NB4 (cell line): ENCODE results near the gene RGL2.

Experiments
- DNase-seq: peaks from one replicate; pipeline ENCODE4 v3.0.0; 2010; ENCODE audit warnings: low read depth
- H3K4me3 ChIP-seq: one replicate; pipeline ENCODE4 v1.5.1; 2011; ENCODE audit warnings: mild to moderate bottlenecking, low read depth, low read length, moderate library complexity
- CTCF ChIP-seq: IDR thresholded peaks from one replicate; pipeline ENCODE4 v1.5.1; 2012; ENCODE audit warnings: low read depth, low read length
- MAX ChIP-seq: IDR thresholded peaks from 2 replicates; pipeline ENCODE4 v1.6.1; 2011; ENCODE audit warnings: low read depth, low read length
- MYC ChIP-seq: IDR thresholded peaks from 2 replicates; pipeline ENCODE4 v1.6.1; 2011; ENCODE audit warnings: low read depth, low read length
- POLR2A ChIP-seq: IDR thresholded peaks from 2 replicates; pipeline ENCODE4 v1.6.1; 2011; ENCODE audit warnings: mild to moderate bottlenecking; ENCODE audit not compliant: insufficient read length; ENCODE audit errors: extremely low read depth

RGL2 gene

GRCh38 chr6:33305052-33305451, 6.3 kb upstream of the RGL2 start:
- H3K4me3 ChIP-seq: no peak overlapping the region
- no peak for DNase-seq
- TF ChIP-seq POLR2A: no peak
- no peak for TF ChIP-seq MAX
- TF ChIP-seq CTCF: no peak
- no peak for TF ChIP-seq MYC

GRCh38 chr6:33304216-33304615, 5.5 kb upstream of the RGL2 start:
- no peak overlapping the region for H3K4me3 ChIP-seq
- no peak for TF ChIP-seq POLR2A
- no peak for TF ChIP-seq CTCF
- no peak for TF ChIP-seq MYC
- TF ChIP-seq MAX: no peak
- DNase-seq: no peak

GRCh38 chr6:33301877-33302276, 3.1 kb upstream of the RGL2 start:
- no peak for TF ChIP-seq POLR2A
- TF ChIP-seq CTCF: no peak
- no peak for TF ChIP-seq MYC
- TF ChIP-seq MAX: no peak
- no peak for DNase-seq
- no peak overlapping the region for H3K4me3 ChIP-seq

- TF ChIP-seq POLR2A: peak; percentile 86
- peak; percentile 37; the same call in 1 of the 2 replicates for TF ChIP-seq MYC
- TF ChIP-seq CTCF: peak; percentile 74
- peak; percentile 39; the same call in 1 of the 2 replicates for TF ChIP-seq MAX
- H3K4me3 ChIP-seq: peak overlapping the region; percentile 83
- peak; percentile 97 for DNase-seq
Measured at GRCh38 chr6:33299237-33299944, 649 bp upstream of the RGL2 start.

GRCh38 chr6:33297956-33298772, 578 bp downstream of the RGL2 start:
- TF ChIP-seq MAX (no peak), POLR2A (peak; percentile 35)
- peak; percentile 83 for DNase-seq
- H3K4me3 ChIP-seq: peak overlapping the region; percentile 83

- TF ChIP-seq POLR2A (no peak), MAX (peak; percentile 87), MYC (no peak)
- peak overlapping the region; percentile 83 for H3K4me3 ChIP-seq
- DNase-seq: peak; percentile 69
Measured at GRCh38 chr6:33297406-33297955, 1.3 kb downstream of the RGL2 start.
